HG03066 (cell line): Measurements from ENCODE around the gene TARS2.

Experiments used
- ATAC-seq: cut with Tn5 transposase; IDR thresholded peaks from one replicate; pipeline ENCODE4 v1.9.1; 2021; ENCODE audit warnings: low read depth; ENCODE audit not compliant: unreplicated experiment

Gene TARS2

GRCh38 chr1:150555198-150555970, 68.2 kb downstream of the TARS2 start:
- ATAC-seq = no peak

- no peak for ATAC-seq
Measured at GRCh38 chr1:150555971-150556865, 69.0 kb downstream of the TARS2 start.

GRCh38 chr1:150557065-150557600, 69.9 kb downstream of the TARS2 start:
- no peak for ATAC-seq
